Nephron (organoid): ENCODE results near the gene ANKRD2.

Experiments used
- H3K27ac Mint-ChIP-seq, 3 experiments: 2 replicates each; pipeline ENCODE4 v1.8.0; 2020; ENCODE audit warnings: mixed read lengths in 3 of 3, mild to moderate bottlenecking in 2 of 3, moderate library complexity in 1 of 3
- H3K27me3 Mint-ChIP-seq: 2 replicates; pipeline ENCODE4 v1.8.0; 2021; ENCODE audit warnings: low read depth, mild to moderate bottlenecking, moderate library complexity, mixed read lengths
- H3K36me3 Mint-ChIP-seq: 2 replicates; pipeline ENCODE4 v1.8.0; 2020; ENCODE audit warnings: low read depth, mixed read lengths
- H3K4me1 Mint-ChIP-seq: 2 replicates; pipeline ENCODE4 v1.8.0; 2020; ENCODE audit warnings: mixed read lengths
- H3K4me3 Mint-ChIP-seq, 3 experiments: 2 replicates each; pipeline ENCODE4 v1.8.0; 2020; ENCODE audit warnings: mild to moderate bottlenecking in 3 of 3, mixed read lengths in 3 of 3, moderate library complexity in 2 of 3
- H3K9me3 Mint-ChIP-seq: 2 replicates; pipeline ENCODE4 v1.8.0; 2020; ENCODE audit warnings: mixed read lengths
- CTCF ChIP-seq, 3 experiments: fragments of 200-600 bp; sonication (generic); IDR thresholded peaks; one replicate each; pipeline ENCODE4 v1.5.0; 2021; ENCODE audit warnings: antibody characterized with exemption in 3 of 3; ENCODE audit not compliant: unreplicated experiment in 3 of 3

ANKRD2 gene

GRCh38 chr10:97607095-97607636 is 34.6 kb downstream of the ANKRD2 start:
- Mint-ChIP-seq H3K4me1 (peaks cover 9% of the 10 kb centered on the region), H3K27me3 (no peaks in the 10 kb centered on the region), H3K36me3 (no peaks in the 10 kb centered on the region), H3K27ac (peak overlapping the region in 1 of 3 experiments; percentile 50), H3K4me3 (no peak overlapping the region), H3K9me3 (no peaks in the 10 kb centered on the region)
- no peak for TF ChIP-seq CTCF (IDR thresholded peaks at IDR 0.05; ENCODE audit: unreplicated experiment in 3 of 3)

- Mint-ChIP-seq H3K36me3 (no peaks in the 10 kb centered on the region), H3K9me3 (no peaks in the 10 kb centered on the region), H3K4me3 (no peak overlapping the region), H3K27me3 (no peaks in the 10 kb centered on the region), H3K27ac (no peak overlapping the region), H3K4me1 (peaks cover 9% of the 10 kb centered on the region)
- no peak for TF ChIP-seq CTCF (IDR thresholded peaks at IDR 0.05; ENCODE audit: unreplicated experiment in 3 of 3)
Observed at GRCh38 chr10:97608991-97609561, 36.5 kb downstream of the ANKRD2 start.

- Mint-ChIP-seq H3K9me3 (no peaks in the 10 kb centered on the region), H3K27me3 (no peaks in the 10 kb centered on the region), H3K4me3 (no peak overlapping the region), H3K27ac (no peak overlapping the region), H3K4me1 (peaks cover 9% of the 10 kb centered on the region), H3K36me3 (peaks cover 3% of the 10 kb centered on the region)
- no peak for TF ChIP-seq CTCF (IDR thresholded peaks at IDR 0.05; ENCODE audit: unreplicated experiment in 3 of 3)
Observed at GRCh38 chr10:97611473-97611872, 38.9 kb downstream of the ANKRD2 start.

GRCh38 chr10:97612386-97612785 is 39.8 kb downstream of the ANKRD2 start:
- Mint-ChIP-seq H3K27me3 (no peaks in the 10 kb centered on the region), H3K4me3 (no peak overlapping the region), H3K36me3 (peaks cover 10% of the 10 kb centered on the region), H3K9me3 (no peaks in the 10 kb centered on the region), H3K4me1 (peaks cover 5% of the 10 kb centered on the region), H3K27ac (peak overlapping the region in 1 of 3 experiments; percentile 62)
- peak; percentile 25 to 40 (median 37) for TF ChIP-seq CTCF (IDR thresholded peaks at IDR 0.05; ENCODE audit: unreplicated experiment in 3 of 3)

- no peak for TF ChIP-seq CTCF (IDR thresholded peaks at IDR 0.05; ENCODE audit: unreplicated experiment in 3 of 3)
- Mint-ChIP-seq H3K4me3 (no peak overlapping the region), H3K27me3 (no peaks in the 10 kb centered on the region), H3K36me3 (peaks cover 17% of the 10 kb centered on the region), H3K27ac (no peak overlapping the region), H3K4me1 (no peaks in the 10 kb centered on the region), H3K9me3 (no peaks in the 10 kb centered on the region)
Observed at GRCh38 chr10:97618285-97618684, 45.7 kb downstream of the ANKRD2 start.

- no peak overlapping the region for H3K27ac Mint-ChIP-seq
- H3K36me3 Mint-ChIP-seq: peaks cover 17% of the 10 kb centered on the region
- TF ChIP-seq CTCF (IDR thresholded peaks at IDR 0.05; ENCODE audit: unreplicated experiment in 3 of 3): no peak
- H3K9me3 Mint-ChIP-seq: no peaks in the 10 kb centered on the region
- H3K4me1 Mint-ChIP-seq: no peaks in the 10 kb centered on the region
- no peaks in the 10 kb centered on the region for H3K27me3 Mint-ChIP-seq
- H3K4me3 Mint-ChIP-seq: no peak overlapping the region
Observed at GRCh38 chr10:97618733-97619132, 46.2 kb downstream of the ANKRD2 start.
